MCF 10A (cell line): Measurements from ENCODE around the gene MED14. TPM values are rescaled to one million over a fixed set of nuclear protein-coding genes. Genes with fewer than 3 reads are reported as not detected.

ENCODE experiments used
- BruUV-seq: library from RNA; stranded (reverse); fragments of 400-500 nt; replicated peaks from 2 replicates; lab custom pipeline; 2021; lab: Mats Ljungman, UMichigan
- CTCF ChIA-PET: fragments of 300-600 bp; sonication (Branson Sonifier 250); formaldehyde crosslinking; extraction: SDS; loops from one replicate; lab custom pipeline; 2021; ENCODE audit warnings: antibody characterized with exemption, inconsistent platforms; lab: Yijun Ruan, JAX
- POLR2A ChIA-PET: fragments of 300-600, 350-650 bp; sonication (Branson Sonifier 250); formaldehyde crosslinking; extraction: SDS; loops from one replicate; lab custom pipeline; 2020; ENCODE audit warnings: antibody characterized with exemption, inconsistent platforms; lab: Yijun Ruan, JAX
- DNase-seq: peaks from one replicate; pipeline ENCODE4 v3.0.0-alpha.2; 2018; ENCODE audit not compliant: unreplicated experiment
- H3K27ac Mint-ChIP-seq: one replicate; pipeline ENCODE4 v1.8.0; 2022; ENCODE audit warnings: mild to moderate bottlenecking, low read depth, mixed read lengths; ENCODE audit not compliant: unreplicated experiment
- H3K27me3 Mint-ChIP-seq: one replicate; pipeline ENCODE4 v1.8.0; 2022; ENCODE audit warnings: mixed read lengths; ENCODE audit not compliant: insufficient read depth, unreplicated experiment
- H3K36me3 Mint-ChIP-seq: one replicate; pipeline ENCODE4 v1.8.0; 2022; ENCODE audit warnings: mild to moderate bottlenecking, moderate library complexity, mixed read lengths; ENCODE audit not compliant: insufficient read depth, unreplicated experiment
- H3K4me1 Mint-ChIP-seq: one replicate; pipeline ENCODE4 v1.8.0; 2022; ENCODE audit warnings: mixed read lengths; ENCODE audit not compliant: insufficient read depth, unreplicated experiment
- H3K4me3 Mint-ChIP-seq: one replicate; pipeline ENCODE4 v1.8.0; 2022; ENCODE audit warnings: mild to moderate bottlenecking, moderate library complexity, mixed read lengths; ENCODE audit not compliant: unreplicated experiment
- H3K9me3 Mint-ChIP-seq: one replicate; pipeline ENCODE4 v1.8.0; 2022; ENCODE audit warnings: mixed read lengths; ENCODE audit not compliant: unreplicated experiment
- CTCF ChIP-seq: fragments of 200-600 bp; IDR thresholded peaks from one replicate; pipeline ENCODE4 v1.8.0; 2022; ENCODE audit warnings: antibody characterized with exemption, mild to moderate bottlenecking; ENCODE audit not compliant: unreplicated experiment
- intact Hi-C: fragments of 100-400 bp; cut with micrococcal nuclease; formaldehyde crosslinking; loops from 2 replicates; pipeline ENCODE4 v1.14.1; 2022
- total RNA-seq: library from RNA; stranded (reverse); gene quantifications from 2 replicates; pipeline ENCODE4 v1.2.3, GENCODE V29; 2022

Gene MED14
- total RNA-seq, 1 experiment from 2014 or later: 36.4 TPM

GRCh38 chrX:40647307-40648197 is 87.8 kb downstream of the MED14 start, which contains the start of gene CXorf38:
Gene CXorf38, minus strand, starts transcription at chrX:40647561. Its CDS starts 41 bp downstream, at chrX:40647520.
- H3K27ac Mint-ChIP-seq: peak within 1 kb of the TSS; percentile 90
- peak within 1 kb of the TSS; percentile 85 for H3K4me3 Mint-ChIP-seq
- no TSS peak for BruUV-seq
- intact Hi-C loops: loop anchor here (5.0 kb wide), 1 partner anchor 105 kb away; no protein-coding TSS in a partner anchor
- H3K27me3 Mint-ChIP-seq: peaks cover 42% of the 10 kb centered on the region
- no peaks in the 10 kb centered on the region for H3K9me3 Mint-ChIP-seq
- POLR2A ChIA-PET: interaction anchor here (0.6 to 0.8 kb wide), 2 partner anchors 110 to 534 kb away, joined by 3 read pairs; no protein-coding TSS in a partner anchor
- peak; percentile 81 for DNase-seq
- peaks cover 9% of the 10 kb centered on the region for H3K4me1 Mint-ChIP-seq
- CTCF ChIA-PET: interaction anchor here (2.0 kb wide), 1 partner anchor 147 kb away, joined by 8 read pairs; no protein-coding TSS in a partner anchor
- no peak for TF ChIP-seq CTCF
- H3K36me3 Mint-ChIP-seq: no peaks in the 10 kb centered on the region

GRCh38 chrX:40646489-40647306 is 88.6 kb downstream of the MED14 start:
- POLR2A ChIA-PET: interaction anchor here (0.6 to 2.6 kb wide), 6 partner anchors 66 to 535 kb away, joined by 3 to 18 read pairs (median 3); partner anchors contain the start of gene ATP6AP2
- peaks cover 50% of the 10 kb centered on the region for H3K27me3 Mint-ChIP-seq

GRCh38 chrX:40644821-40645358 is 90.5 kb downstream of the MED14 start:
- Mint-ChIP-seq H3K36me3 (peaks cover 10% of the 10 kb centered on the region), H3K27me3 (peaks cover 47% of the 10 kb centered on the region), H3K27ac (peak overlapping the region; percentile 41), H3K4me1 (peaks cover 16% of the 10 kb centered on the region), H3K4me3 (peak overlapping the region; percentile 74), H3K9me3 (no peaks in the 10 kb centered on the region)
- ChIA-PET CTCF (interaction anchor here (0.5 to 1.7 kb wide), 3 partner anchors 27 to 699 kb away, joined by 3 to 6 read pairs (median 3); no protein-coding TSS in a partner anchor), POLR2A (interaction anchor here (2.6 kb wide), 1 partner anchor 64 kb away, joined by 18 read pairs; the partner anchor contains the start of gene ATP6AP2)
- no TSS peak for BruUV-seq
- no peak for TF ChIP-seq CTCF
- peak; percentile 54 for DNase-seq
- intact Hi-C loops: loop anchor here (5.0 kb wide), 1 partner anchor 103 kb away; no protein-coding TSS in a partner anchor

More at GRCh38 chrX:40646489-40647306, 88.6 kb downstream of the MED14 start:
- Mint-ChIP-seq H3K4me3 (peak overlapping the region; percentile 85), H3K36me3 (peaks cover 4% of the 10 kb centered on the region), H3K27ac (peak overlapping the region; percentile 90), H3K9me3 (no peaks in the 10 kb centered on the region), H3K4me1 (peaks cover 16% of the 10 kb centered on the region)
- BruUV-seq: TSS peak; percentile 13
- CTCF ChIA-PET: interaction anchor here (0.6 to 2.0 kb wide), 2 partner anchors 148 to 566 kb away, joined by 3 to 8 read pairs; no protein-coding TSS in a partner anchor
- no peak for DNase-seq
- intact Hi-C loops: loop anchor here (5.0 kb wide), 1 partner anchor 104 kb away; no protein-coding TSS in a partner anchor
- no peak for TF ChIP-seq CTCF
